IPS-18c (cell line): ENCODE data around the gene TC2N.
"Not testable (repeated sequence)": the region's sequence is repeated elsewhere in the genome, so short reads cannot be mapped to it uniquely, and the experiment has no call there.

Experiments used
- H3K4me3 ChIP-seq: 2 replicates; pipeline ENCODE4 v1.7.0; 2013; ENCODE audit warnings: low read depth, mild to moderate bottlenecking, low read length, moderate library complexity; ENCODE audit not compliant: insufficient read depth
- H3K9me3 ChIP-seq: one replicate; pipeline ENCODE4 v1.6.1; 2013; ENCODE audit warnings: mild to moderate bottlenecking, low read length, moderate library complexity; ENCODE audit not compliant: control insufficient read depth, insufficient read depth

The TC2N gene

DNA sequence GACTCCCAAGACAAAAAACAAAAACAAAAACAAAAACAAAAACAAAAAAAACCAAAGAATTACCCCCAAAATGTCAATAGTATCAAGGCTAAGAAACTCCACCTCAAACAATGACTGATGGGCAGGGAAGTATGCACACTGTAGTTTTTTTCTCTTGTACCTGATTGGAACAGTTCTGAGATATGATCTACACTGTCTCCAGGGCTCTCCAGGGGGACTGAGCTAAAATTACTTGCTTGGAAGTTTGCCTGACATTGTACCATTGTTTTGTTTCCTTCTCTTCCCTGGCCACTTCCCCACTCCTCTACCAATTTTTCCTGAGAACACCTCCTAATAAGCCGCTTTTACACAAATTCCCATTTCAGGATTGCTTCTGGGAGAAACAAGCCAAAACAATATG, 113.2 kb downstream of the TC2N start:
- no peak overlapping the region for H3K4me3 ChIP-seq

GRCh38 chr14:91753501-91754128, 113.7 kb downstream of the TC2N start:
- no peak overlapping the region for H3K4me3 ChIP-seq
- no peaks in the 10 kb centered on the region for H3K9me3 ChIP-seq

More for the DNA sequence above, 113.2 kb downstream of the TC2N start:
- H3K9me3 ChIP-seq = no peaks in the 10 kb centered on the region

DNA sequence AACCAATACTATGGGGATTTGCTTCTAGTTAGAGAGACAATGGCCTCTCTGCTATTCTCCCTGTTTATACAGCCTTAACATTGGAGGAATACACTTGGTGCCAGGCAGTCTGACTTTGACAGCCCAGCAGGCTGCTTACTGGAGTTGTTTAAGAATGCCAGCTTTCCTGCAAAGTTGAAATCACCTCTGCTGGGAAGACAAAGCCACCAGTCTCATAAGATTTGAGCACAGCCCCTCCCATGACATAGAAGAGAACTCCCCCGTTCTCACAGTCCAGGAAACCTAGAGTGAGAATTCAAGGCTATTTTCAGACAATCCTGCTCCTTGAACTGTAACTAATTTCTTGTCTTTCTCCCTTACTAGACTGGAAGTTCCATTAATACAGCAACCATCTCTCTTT, 114.4 kb downstream of the TC2N start:
- no peaks in the 10 kb centered on the region for H3K9me3 ChIP-seq
- H3K4me3 ChIP-seq = no peak overlapping the region

GRCh38 chr14:91751719-91752118, 115.6 kb downstream of the TC2N start:
- H3K4me3 ChIP-seq = no peak overlapping the region
- no peaks in the 10 kb centered on the region for H3K9me3 ChIP-seq

- Histone ChIP-seq H3K9me3 (no peaks in the 10 kb centered on the region), H3K4me3 (no peak overlapping the region)
Measured at GRCh38 chr14:91750634-91751198, 116.6 kb downstream of the TC2N start.

GRCh38 chr14:91749868-91750267, 117.5 kb downstream of the TC2N start:
- H3K9me3 ChIP-seq = no peaks in the 10 kb centered on the region
- no peak overlapping the region for H3K4me3 ChIP-seq

DNA sequence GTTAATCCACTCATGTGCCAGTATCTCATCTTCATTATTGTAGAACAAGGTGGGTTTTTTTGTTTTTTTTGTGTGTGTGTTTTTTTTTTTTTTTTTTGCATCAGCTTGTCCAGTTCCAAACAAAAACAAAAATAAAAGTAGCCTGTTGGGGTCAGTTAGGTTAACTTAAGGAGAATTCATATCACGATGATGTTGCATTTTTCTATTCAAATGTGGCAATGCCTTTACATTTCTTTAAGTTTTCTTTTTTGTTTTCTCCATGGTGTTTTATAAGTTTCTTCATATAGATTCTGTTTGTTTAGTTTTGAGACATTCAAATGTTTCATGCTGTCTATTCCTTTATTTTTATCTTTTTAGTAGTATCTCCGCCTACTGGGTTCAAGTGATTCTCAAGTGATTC, 119.3 kb downstream of the TC2N start:
- H3K4me3 ChIP-seq = no peak overlapping the region
- H3K9me3 ChIP-seq = peaks cover 2% of the 10 kb centered on the region

GRCh38 chr14:91745344-91745743, 122.0 kb downstream of the TC2N start:
- Histone ChIP-seq H3K4me3 (no peak overlapping the region), H3K9me3 (peaks cover 2% of the 10 kb centered on the region)

- Histone ChIP-seq H3K4me3 (no peak overlapping the region), H3K9me3 (peaks cover 2% of the 10 kb centered on the region)
Measured at GRCh38 chr14:91744068-91744480, 123.3 kb downstream of the TC2N start.

GRCh38 chr14:91743305-91743653, 124.1 kb downstream of the TC2N start:
- no peak overlapping the region for H3K4me3 ChIP-seq
- H3K9me3 ChIP-seq = peaks cover 2% of the 10 kb centered on the region

DNA sequence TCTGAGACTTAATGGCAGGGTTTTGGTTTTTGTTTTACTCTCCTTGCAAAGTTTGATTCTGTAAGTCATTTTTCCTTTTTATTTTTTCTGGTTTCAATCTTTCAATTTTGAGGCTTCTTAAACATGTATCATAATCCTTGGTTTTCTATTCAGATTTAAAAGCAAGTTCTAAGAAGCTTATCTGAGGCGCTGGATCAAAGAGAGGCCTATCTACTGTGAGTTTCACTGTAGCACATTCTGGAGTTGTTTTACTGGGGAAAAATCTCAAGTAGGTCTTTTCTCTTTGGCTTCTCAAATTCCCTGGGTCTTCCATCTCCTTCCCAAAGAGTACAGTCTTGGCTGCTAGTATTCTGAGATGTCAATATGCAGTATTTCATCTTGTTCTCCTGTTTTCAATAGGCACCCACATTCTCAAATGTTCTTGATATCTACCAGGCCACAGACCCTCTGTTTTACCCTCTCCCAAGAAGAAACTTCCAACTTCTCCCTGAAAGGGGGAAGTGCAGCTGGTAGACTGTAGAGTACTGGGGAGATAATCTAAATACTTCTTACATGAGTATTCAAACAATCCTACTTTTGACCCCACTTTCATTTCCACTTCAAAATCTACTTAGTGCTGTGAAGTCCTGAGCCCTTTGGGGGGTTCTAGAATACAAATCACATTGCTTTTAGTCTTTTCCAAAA, 124.6 kb downstream of the TC2N start:
- Histone ChIP-seq H3K4me3 (no peak overlapping the region), H3K9me3 (peaks cover 2% of the 10 kb centered on the region)

DNA sequence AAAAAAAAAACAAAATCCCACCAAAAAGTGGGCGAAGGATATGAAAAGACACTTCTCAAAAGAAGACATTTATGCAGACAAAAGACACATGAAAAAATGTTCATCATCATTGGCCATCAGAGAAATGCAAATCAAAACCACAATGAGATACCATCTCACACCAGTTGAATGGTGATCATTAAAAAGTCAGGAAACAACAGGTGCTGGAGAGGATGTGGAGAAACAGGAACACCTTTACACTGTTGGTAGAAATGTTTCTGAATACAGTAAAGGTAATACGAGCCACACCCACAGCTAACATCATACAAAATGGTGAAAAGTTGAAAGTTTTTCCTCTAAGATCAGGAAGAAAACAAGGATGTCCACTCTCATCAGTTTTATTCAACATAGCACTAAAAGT, 127.5 kb downstream of the TC2N start:
- H3K4me3 ChIP-seq, H3K9me3 ChIP-seq: not testable (repeated sequence)

GRCh38 chr14:91737619-91738018, 129.7 kb downstream of the TC2N start:
- H3K4me3 ChIP-seq = no peak overlapping the region
- H3K9me3 ChIP-seq = no peaks in the 10 kb centered on the region

- Histone ChIP-seq H3K4me3 (no peak overlapping the region), H3K9me3 (no peaks in the 10 kb centered on the region)
Measured at GRCh38 chr14:91732859-91733477, 134.4 kb downstream of the TC2N start.

DNA sequence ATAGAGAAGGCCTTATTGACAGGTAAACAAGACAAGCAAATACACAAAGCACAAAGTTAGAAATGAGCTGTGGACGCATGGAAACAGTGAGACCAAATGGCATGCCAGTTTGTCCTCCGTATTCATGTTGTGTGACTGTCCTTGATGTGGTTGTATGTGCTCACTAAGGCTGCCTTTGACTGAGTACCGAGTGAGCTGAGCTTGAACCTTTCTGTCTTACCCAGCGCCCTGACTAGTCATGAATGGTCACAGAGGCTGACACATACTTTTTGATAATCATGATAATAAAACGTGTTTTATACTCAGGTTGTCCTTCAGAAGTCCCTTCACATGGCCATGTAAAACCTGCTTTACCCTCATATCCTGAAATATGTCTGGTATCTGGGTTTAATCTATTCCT, 134.9 kb downstream of the TC2N start:
- no peak overlapping the region for H3K4me3 ChIP-seq
- H3K9me3 ChIP-seq = no peaks in the 10 kb centered on the region

DNA sequence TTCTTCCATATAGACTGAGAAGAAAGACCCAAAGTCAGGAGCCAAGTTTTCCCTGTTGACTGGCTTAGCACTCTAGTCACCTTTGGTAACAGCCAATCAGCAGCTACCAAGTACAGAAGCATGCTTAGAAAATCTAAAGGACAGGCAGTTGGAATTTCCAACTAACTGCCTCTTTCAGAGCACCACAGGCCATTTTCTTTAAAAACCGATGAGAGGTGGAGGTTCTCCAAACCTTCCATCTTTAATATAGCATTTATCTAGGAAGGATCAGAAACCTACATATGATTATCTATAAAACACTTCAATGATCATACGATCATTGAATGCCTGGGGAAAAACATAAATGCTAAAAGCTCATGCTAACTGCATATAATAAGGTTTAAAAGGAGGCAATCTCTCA, 135.3 kb downstream of the TC2N start, which contains the start of gene CATSPERB:
Gene CATSPERB (minus strand): TSS at position 101 of the 400 bp plus-strand sequence. CDS start 2,607 bp downstream, outside the sequence.
- H3K4me3 ChIP-seq = no peak within 1 kb of the TSS
- no peaks in the 10 kb centered on the region for H3K9me3 ChIP-seq

DNA sequence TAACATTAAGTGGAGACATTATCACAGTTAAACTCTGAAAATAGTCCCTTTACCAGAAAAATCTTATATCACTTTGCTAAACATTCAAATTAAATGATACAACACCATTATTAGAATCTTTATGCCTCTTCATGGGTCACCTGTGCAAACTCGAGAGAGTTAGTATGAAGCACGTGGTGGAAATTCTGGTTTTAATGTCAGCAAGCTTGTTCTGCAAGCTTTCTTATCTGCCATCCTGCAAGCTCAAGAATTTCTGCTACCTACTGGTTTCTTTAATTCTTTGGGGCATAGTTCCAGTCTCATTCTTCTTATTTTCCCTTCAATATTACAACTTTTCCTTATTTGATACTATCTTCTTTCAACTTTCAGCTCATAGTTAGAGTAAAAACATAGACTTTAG, 136.3 kb downstream of the TC2N start:
- no peaks in the 10 kb centered on the region for H3K9me3 ChIP-seq

GRCh38 chr14:91729756-91730155, 137.6 kb downstream of the TC2N start:
- Histone ChIP-seq H3K9me3 (no peaks in the 10 kb centered on the region), H3K4me3 (no peak overlapping the region)

More for the DNA sequence above, 136.3 kb downstream of the TC2N start:
- no peak overlapping the region for H3K4me3 ChIP-seq
